C4-2B (cell line): ENCODE data around the gene NTRK2.

Experiments used
- ZFX ChIP-seq: fragments of 450-650 bp; IDR thresholded peaks from 2 replicates; pipeline ENCODE4 v1.6.1; 2017
- TF ChIP-seq, protein P1 (sequence below): fragments of 450-650 bp; conservative IDR thresholded peaks from 2 replicates; pipeline ENCODE4 v1.5.1; 2017; ENCODE audit warnings: mild to moderate bottlenecking

DNA sequence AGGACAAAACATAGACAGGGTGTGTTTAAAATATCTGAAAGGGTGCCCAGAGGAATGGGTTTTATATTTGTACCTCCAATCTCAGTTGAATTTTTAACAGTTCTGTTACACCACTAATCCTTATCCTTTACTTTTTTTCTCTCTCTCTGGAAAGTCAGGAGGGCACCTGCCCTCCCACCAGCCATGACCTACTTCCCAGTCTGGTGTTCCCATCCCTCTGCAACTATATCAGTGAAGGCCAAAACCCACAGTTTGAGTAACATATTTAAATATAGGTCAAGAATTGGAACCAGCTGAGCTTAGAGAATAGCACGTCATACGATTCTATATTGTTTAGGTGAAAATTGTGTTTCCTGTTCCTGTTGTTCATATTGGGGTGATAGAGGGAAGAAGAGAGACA is 229.8 kb downstream of the NTRK2 start:
- TF ChIP-seq, protein P1, sequence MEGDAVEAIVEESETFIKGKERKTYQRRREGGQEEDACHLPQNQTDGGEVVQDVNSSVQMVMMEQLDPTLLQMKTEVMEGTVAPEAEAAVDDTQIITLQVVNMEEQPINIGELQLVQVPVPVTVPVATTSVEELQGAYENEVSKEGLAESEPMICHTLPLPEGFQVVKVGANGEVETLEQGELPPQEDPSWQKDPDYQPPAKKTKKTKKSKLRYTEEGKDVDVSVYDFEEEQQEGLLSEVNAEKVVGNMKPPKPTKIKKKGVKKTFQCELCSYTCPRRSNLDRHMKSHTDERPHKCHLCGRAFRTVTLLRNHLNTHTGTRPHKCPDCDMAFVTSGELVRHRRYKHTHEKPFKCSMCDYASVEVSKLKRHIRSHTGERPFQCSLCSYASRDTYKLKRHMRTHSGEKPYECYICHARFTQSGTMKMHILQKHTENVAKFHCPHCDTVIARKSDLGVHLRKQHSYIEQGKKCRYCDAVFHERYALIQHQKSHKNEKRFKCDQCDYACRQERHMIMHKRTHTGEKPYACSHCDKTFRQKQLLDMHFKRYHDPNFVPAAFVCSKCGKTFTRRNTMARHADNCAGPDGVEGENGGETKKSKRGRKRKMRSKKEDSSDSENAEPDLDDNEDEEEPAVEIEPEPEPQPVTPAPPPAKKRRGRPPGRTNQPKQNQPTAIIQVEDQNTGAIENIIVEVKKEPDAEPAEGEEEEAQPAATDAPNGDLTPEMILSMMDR: no peak
- TF ChIP-seq ZFX: no peak
